Stimulated activated CD4-positive, alpha-beta T cell treated with anti-CD3 and anti-CD28 coated beads, Interleukin-2, amount 100 ng/mL, for 4 hours (primary cell): ENCODE results near the gene LHB.
"Not testable (repeated sequence)": the region's sequence is repeated elsewhere in the genome, so short reads cannot be mapped to it uniquely, and the experiment has no call there.

ENCODE experiments used
- DNase-seq: peaks from one replicate; pipeline ENCODE4 v3.0.0-alpha.2; 2020; ENCODE audit warnings: low read depth

LHB gene

GRCh38 chr19:49038111-49038510 lies 21.2 kb upstream of the LHB start:
- DNase-seq: not testable (repeated sequence)

- DNase-seq: not testable (repeated sequence)
Measured at GRCh38 chr19:49036815-49037214, 19.9 kb upstream of the LHB start, which contains the start of gene CGB1. CGB1 (minus strand) TSS chr19:49036895; CDS start chr19:49036711, 184 bp downstream.

- DNase-seq: not testable (repeated sequence)
Measured at GRCh38 chr19:49031642-49032301, 14.9 kb upstream of the LHB start, which contains the start of gene CGB2. CGB2 (plus strand) TSS chr19:49031890; CDS start chr19:49032096, 206 bp downstream.

GRCh38 chr19:49030323-49030722 lies 13.4 kb upstream of the LHB start:
- not testable (repeated sequence) for DNase-seq

- DNase-seq: not testable (repeated sequence)
Measured at GRCh38 chr19:49029749-49030148, 12.9 kb upstream of the LHB start.

GRCh38 chr19:49028686-49029085 lies 11.8 kb upstream of the LHB start:
- DNase-seq: not testable (repeated sequence)

GRCh38 chr19:49025599-49025998 lies 8.7 kb upstream of the LHB start:
- DNase-seq: not testable (repeated sequence)

GRCh38 chr19:49025088-49025487 lies 8.2 kb upstream of the LHB start:
- not testable (repeated sequence) for DNase-seq

- not testable (repeated sequence) for DNase-seq
Measured at GRCh38 chr19:49024233-49024632, 7.3 kb upstream of the LHB start, which contains the start of gene CGB3. CGB3 (minus strand) TSS chr19:49024333; CDS start chr19:49023971, 362 bp downstream.

GRCh38 chr19:49022116-49022515 lies 5.2 kb upstream of the LHB start:
- no peak for DNase-seq

GRCh38 chr19:49020931-49021895 lies 4.3 kb upstream of the LHB start:
- no peak for DNase-seq

- no peak for DNase-seq
Measured at GRCh38 chr19:49020342-49020741, 3.5 kb upstream of the LHB start.

GRCh38 chr19:49019242-49019932 lies 2.5 kb upstream of the LHB start:
- peak; percentile 52 for DNase-seq

GRCh38 chr19:49018388-49019241 lies 1.7 kb upstream of the LHB start:
- not testable (repeated sequence) for DNase-seq

GRCh38 chr19:49017666-49018351 lies 918 bp upstream of the LHB start:
- peak; percentile 38 for DNase-seq

- no peak for DNase-seq
Measured at GRCh38 chr19:49016067-49016839, 638 bp downstream of the LHB start.

GRCh38 chr19:49014870-49015255 lies 2.0 kb downstream of the LHB start:
- no peak for DNase-seq

- no peak for DNase-seq
Measured at GRCh38 chr19:49014123-49014869, 2.6 kb downstream of the LHB start.

- DNase-seq: no peak
Measured at GRCh38 chr19:49011194-49011593, 5.7 kb downstream of the LHB start.
